K562 (cell line): Measurements from ENCODE around the gene CREB5.

Experiments
- CC2D1A ChIP-seq: fragments of 450-650 bp; IDR thresholded peaks from 2 replicates; pipeline ENCODE4 v1.6.1; 2017; ENCODE audit warnings: mild to moderate bottlenecking
- CEBPB ChIP-seq: fragments of 450-650 bp; IDR thresholded peaks from 2 replicates; pipeline ENCODE4 v1.6.1; 2016; ENCODE audit warnings: missing genetic modification characterization, missing compliant biosample characterization
- E2F5 ChIP-seq: sonication (generic); formaldehyde crosslinking; IDR thresholded peaks from 2 replicates; pipeline ENCODE4 v1.8.0; 2022; ENCODE audit warnings: mild to moderate bottlenecking, missing genetic modification reagents
- EP300 ChIP-seq: IDR thresholded peaks from 2 replicates; pipeline ENCODE4 v1.6.1; 2012; ENCODE audit warnings: low read length, improper control_type of control experiment
- FOXA3 ChIP-seq, 2 experiments: fragments of 450-650 bp in 1 of 2; sonication (generic) in 1 of 2; formaldehyde crosslinking; IDR thresholded peaks in 1 of 2; conservative IDR thresholded peaks in 1 of 2; 2 replicates each; pipeline versions ENCODE4 v1.4.0 to v1.8.0; 2020 to 2022; ENCODE audit warnings: mild to moderate bottlenecking in 2 of 2, missing genetic modification reagents in 1 of 2
- KDM1A ChIP-seq, 2 experiments: fragments of 450-650 bp; IDR thresholded peaks; 2 replicates each; pipeline ENCODE4 v1.6.1; 2016; ENCODE audit warnings: mild to moderate bottlenecking in 2 of 2
- KLF16 ChIP-seq: IDR thresholded peaks from 2 replicates; pipeline ENCODE4 v1.6.1; 2016; ENCODE audit warnings: antibody characterized with exemption
- MAZ ChIP-seq, 2 experiments: fragments of 450-650 bp in 1 of 2; sonication (generic) in 1 of 2; formaldehyde crosslinking; IDR thresholded peaks in 1 of 2; conservative IDR thresholded peaks in 1 of 2; 2 replicates each; pipeline versions ENCODE4 v1.4.0 to v1.5.0; 2020; ENCODE audit warnings: mild to moderate bottlenecking in 1 of 2, missing genetic modification reagents in 1 of 2
- PHF8 ChIP-seq: fragments of 200-600 bp; sonication (generic); IDR thresholded peaks from 2 replicates; pipeline ENCODE4 v1.6.1; 2012; ENCODE audit warnings: mixed run types, mild to moderate bottlenecking, inconsistent platforms, low read length, moderate library complexity, borderline replicate concordance
- POLR2A ChIP-seq: fragments of 450-650 bp; conservative IDR thresholded peaks from 2 replicates; pipeline ENCODE4 v1.6.1; 2016
- POLR2AphosphoS5 ChIP-seq: IDR thresholded peaks from 2 replicates; pipeline ENCODE4 v1.6.1; 2011; ENCODE audit warnings: mild to moderate bottlenecking, low read depth, low read length, moderate library complexity; ENCODE audit not compliant: control insufficient read depth, insufficient read depth
- TF ChIP-seq, protein P1 (sequence below), 3 experiments: IDR thresholded peaks in 2 of 3; conservative IDR thresholded peaks in 1 of 3; 2 replicates each; pipeline ENCODE4 v1.5.1; 2011 to 2012; ENCODE audit warnings: low read length in 3 of 3, mild to moderate bottlenecking in 3 of 3, control low read depth in 2 of 3, improper control_type of control experiment in 1 of 3, inconsistent platforms in 1 of 3, low read depth in 1 of 3, mixed read lengths in 1 of 3, moderate library complexity in 1 of 3; ENCODE audit not compliant: insufficient read depth in 2 of 3

DNA sequence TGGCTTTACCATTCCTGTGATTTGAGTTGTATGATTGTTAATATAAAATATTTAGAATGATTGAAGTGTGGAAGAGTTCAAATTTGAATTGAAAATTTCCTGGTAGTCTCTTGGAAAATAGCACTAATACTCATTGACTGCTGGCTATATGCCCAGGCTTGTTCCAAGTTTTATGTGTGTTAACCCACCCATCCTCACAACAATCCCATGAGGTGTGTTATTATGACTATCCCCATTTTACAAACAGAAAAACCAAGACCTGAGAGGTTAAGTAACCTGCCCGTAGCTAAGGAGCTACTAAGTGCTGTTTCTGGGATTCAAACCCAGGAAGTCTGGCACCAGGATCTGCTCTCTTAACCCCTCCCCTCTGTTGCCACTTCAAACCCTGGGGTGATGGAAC is 213.9 kb downstream of the CREB5 start:
- no peak for TF ChIP-seq POLR2A
- no peak for TF ChIP-seq KLF16
- TF ChIP-seq E2F5: no peak
- no peak for TF ChIP-seq CEBPB (tag)
- TF ChIP-seq, protein P1, sequence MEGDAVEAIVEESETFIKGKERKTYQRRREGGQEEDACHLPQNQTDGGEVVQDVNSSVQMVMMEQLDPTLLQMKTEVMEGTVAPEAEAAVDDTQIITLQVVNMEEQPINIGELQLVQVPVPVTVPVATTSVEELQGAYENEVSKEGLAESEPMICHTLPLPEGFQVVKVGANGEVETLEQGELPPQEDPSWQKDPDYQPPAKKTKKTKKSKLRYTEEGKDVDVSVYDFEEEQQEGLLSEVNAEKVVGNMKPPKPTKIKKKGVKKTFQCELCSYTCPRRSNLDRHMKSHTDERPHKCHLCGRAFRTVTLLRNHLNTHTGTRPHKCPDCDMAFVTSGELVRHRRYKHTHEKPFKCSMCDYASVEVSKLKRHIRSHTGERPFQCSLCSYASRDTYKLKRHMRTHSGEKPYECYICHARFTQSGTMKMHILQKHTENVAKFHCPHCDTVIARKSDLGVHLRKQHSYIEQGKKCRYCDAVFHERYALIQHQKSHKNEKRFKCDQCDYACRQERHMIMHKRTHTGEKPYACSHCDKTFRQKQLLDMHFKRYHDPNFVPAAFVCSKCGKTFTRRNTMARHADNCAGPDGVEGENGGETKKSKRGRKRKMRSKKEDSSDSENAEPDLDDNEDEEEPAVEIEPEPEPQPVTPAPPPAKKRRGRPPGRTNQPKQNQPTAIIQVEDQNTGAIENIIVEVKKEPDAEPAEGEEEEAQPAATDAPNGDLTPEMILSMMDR (IDR thresholded peaks at IDR 0.05 in 2 of 3, conservative IDR thresholded peaks at IDR 0.05 in 1 of 3; ENCODE audit: insufficient read depth in 2 of 3, low read depth in 1 of 3, low read length in 3 of 3): no peak
- TF ChIP-seq PHF8: no peak
- TF ChIP-seq MAZ (CRISPR knock-in tag; conservative IDR thresholded peaks at IDR 0.05 in 1 of 2, IDR thresholded peaks at IDR 0.05 in 1 of 2): no peak
- no peak for TF ChIP-seq CC2D1A
- TF ChIP-seq EP300: no peak
- TF ChIP-seq POLR2AphosphoS5: no peak
- no peak for TF ChIP-seq KDM1A (IDR thresholded peaks at IDR 0.05)
- no peak for TF ChIP-seq FOXA3 (CRISPR knock-in tag; conservative IDR thresholded peaks at IDR 0.05 in 1 of 2, IDR thresholded peaks at IDR 0.05 in 1 of 2)
